Measurements from ENCODE around the gene CNTNAP3B. TPM values are rescaled to one million over a fixed set of nuclear protein-coding genes. Genes with fewer than 3 reads are reported as not detected.
"Not testable (repeated sequence)": the region's sequence is repeated elsewhere in the genome, so short reads cannot be mapped to it uniquely, and the experiment has no call there.

The CNTNAP3B gene
- total RNA-seq, 8 experiments from 2014 or later, result 0.61 to 37.5 (median 11.5) TPM

GRCh38 chr9:41929172-41929571, 200.1 kb downstream of the CNTNAP3B start:
- in situ Hi-C loops (cut with MboI; ENCODE audit: low pct_unique_long_range_greater_than_20kb in 2 of 9, low sequenced_read_pairs in 9 of 9, unreplicated experiment in 9 of 9), result not testable (repeated sequence)
- whole genome bisulfite sequencing, 10 experiments, result no CpG with 5 or more reads among the region's 6 CpGs

DNA sequence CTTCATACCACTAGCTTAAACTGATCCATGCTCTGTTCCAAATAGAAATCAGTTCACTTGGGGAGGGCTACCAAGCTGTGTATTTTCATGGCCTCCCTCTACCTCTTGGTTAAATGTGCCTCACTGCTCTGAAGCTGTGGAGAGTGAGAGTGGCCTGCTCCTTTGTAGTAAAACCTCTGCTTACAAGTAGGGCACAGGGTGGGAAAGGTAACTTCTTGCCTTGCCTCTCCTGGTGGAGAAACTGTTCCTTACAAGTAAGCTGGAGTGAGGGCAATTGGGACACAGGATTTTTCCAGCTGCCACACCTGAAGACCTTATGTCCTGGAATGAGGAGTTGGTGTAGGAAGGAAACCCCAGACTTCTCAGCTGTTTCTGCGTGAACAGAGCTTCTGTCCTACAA, 211.9 kb downstream of the CNTNAP3B start:
- WGBS, 10 experiments, result no CpG with 5 or more reads among the region's 1 CpG
- in situ Hi-C loops (cut with MboI; ENCODE audit: low pct_unique_long_range_greater_than_20kb in 2 of 9, low sequenced_read_pairs in 9 of 9, unreplicated experiment in 9 of 9); H3K27ac ChIP-seq; H3K4me1 ChIP-seq (replicated peaks in 1 of 2); H3K4me3 ChIP-seq; ATAC-seq (replicated peaks in 6 of 8): not testable (repeated sequence)

More at GRCh38 chr9:41929172-41929571, 200.1 kb downstream of the CNTNAP3B start:
- H3K4me1 ChIP-seq (replicated peaks in 1 of 2); ATAC-seq (replicated peaks in 6 of 8); H3K27ac ChIP-seq; H3K4me3 ChIP-seq: not testable (repeated sequence)

DNA sequence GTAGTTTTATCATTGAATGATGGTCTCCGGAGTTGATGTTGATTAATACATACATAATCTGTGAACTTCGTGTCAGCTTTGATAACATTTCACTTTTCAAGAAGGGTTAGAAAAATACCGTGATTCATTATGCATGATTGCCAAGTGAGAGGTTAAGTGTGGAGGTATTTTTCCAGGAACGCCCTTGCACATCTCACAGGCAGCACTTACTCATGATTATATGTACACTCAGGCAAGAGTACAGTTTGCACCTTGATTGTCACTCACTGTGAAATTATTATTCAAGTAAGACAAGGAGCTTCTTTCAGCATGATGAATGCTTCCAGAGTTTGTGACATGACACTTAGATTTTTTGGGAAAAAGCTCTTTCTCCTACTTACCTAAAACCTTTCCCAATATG, 223.7 kb downstream of the CNTNAP3B start:
- H3K4me3 ChIP-seq; H3K27ac ChIP-seq; H3K4me1 ChIP-seq (replicated peaks in 1 of 2); in situ Hi-C loops (cut with MboI; ENCODE audit: low pct_unique_long_range_greater_than_20kb in 2 of 9, low sequenced_read_pairs in 9 of 9, unreplicated experiment in 9 of 9): not testable (repeated sequence)
- ATAC-seq (replicated peaks in 6 of 8), result peak in 2 of 8 experiments; percentile 20 to 29
- no CpG with 5 or more reads among the region's 4 CpGs for WGBS, 10 experiments

- H3K4me3 ChIP-seq; H3K27ac ChIP-seq; H3K4me1 ChIP-seq (replicated peaks in 1 of 2); in situ Hi-C loops (cut with MboI; ENCODE audit: low pct_unique_long_range_greater_than_20kb in 2 of 9, low sequenced_read_pairs in 9 of 9, unreplicated experiment in 9 of 9): not testable (repeated sequence)
- WGBS, 10 experiments, result no CpG with 5 or more reads among the region's 6 CpGs
- ATAC-seq (replicated peaks in 6 of 8), result peak in 4 of 8 experiments; percentile 48 to 65 (median 56)
These were observed 226.5 kb downstream of the CNTNAP3B start for GRCh38 chr9:41902762-41903161.

DNA sequence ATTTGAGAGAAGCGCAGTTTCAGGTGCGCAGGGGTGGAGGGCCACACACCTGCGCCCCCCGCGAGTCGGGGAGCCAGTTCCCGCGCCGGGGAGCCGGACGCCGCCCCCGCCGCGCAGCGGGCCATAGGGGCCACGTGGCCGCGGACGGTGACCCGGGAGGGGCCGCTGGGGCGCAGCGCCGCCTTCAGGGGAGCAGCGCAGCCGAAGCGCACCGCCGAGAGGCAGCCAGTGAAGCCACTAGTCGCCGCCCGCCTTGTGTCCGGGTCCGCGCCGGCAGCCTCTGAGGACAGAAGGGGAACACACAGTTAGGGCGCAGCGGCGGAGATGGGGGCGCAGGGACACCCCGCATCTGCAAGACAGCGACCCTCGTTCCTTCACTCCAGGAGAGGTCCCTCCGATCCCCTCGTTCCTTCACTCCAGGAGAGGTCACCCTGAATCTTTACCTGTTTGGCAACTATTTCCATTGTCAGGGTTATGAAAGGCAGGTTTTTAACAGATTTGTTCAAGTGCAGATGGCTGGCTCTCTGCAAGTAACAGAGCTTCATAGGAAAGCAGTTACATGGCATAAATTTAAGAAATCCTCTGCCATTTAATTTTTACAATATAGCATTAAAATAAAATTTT, 230.4 kb downstream of the CNTNAP3B start:
- peak in 6 of 8 experiments; percentile 30 to 84 (median 70) for ATAC-seq (replicated peaks in 6 of 8)
- in situ Hi-C loops (cut with MboI; ENCODE audit: low pct_unique_long_range_greater_than_20kb in 2 of 9, low sequenced_read_pairs in 9 of 9, unreplicated experiment in 9 of 9); H3K4me3 ChIP-seq; H3K27ac ChIP-seq; H3K4me1 ChIP-seq (replicated peaks in 1 of 2): not testable (repeated sequence)
- no CpG with 5 or more reads among the region's 46 CpGs for WGBS, 10 experiments

GRCh38 chr9:41874557-41874956, 254.7 kb downstream of the CNTNAP3B start:
- ATAC-seq (replicated peaks in 6 of 8); H3K4me3 ChIP-seq; in situ Hi-C loops (cut with MboI; ENCODE audit: low pct_unique_long_range_greater_than_20kb in 2 of 9, low sequenced_read_pairs in 9 of 9, unreplicated experiment in 9 of 9); H3K4me1 ChIP-seq (replicated peaks in 1 of 2); H3K27ac ChIP-seq: not testable (repeated sequence)
- WGBS, 10 experiments, result no CpG with 5 or more reads among the region's 5 CpGs

DNA sequence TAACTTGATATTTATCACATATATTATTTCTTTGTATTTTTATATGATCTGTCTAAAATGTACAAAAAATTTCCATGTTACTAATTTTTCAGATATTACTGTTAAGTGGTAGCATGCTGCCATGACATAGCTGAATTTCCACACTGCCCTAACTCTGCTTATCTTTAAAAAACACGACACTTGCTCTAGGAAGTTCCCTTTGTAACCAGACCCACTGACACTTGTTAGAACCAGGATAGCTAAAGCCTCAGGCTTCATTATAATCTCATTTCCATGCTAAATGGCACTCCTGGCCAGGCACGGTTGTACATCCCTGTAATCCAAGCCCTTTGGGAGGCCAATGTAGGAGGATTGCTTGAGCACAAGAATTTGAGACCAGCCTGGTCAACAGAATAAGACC, 273.8 kb downstream of the CNTNAP3B start:
- H3K4me3 ChIP-seq; H3K27ac ChIP-seq; H3K4me1 ChIP-seq (replicated peaks in 1 of 2); ATAC-seq (replicated peaks in 6 of 8); in situ Hi-C loops (cut with MboI; ENCODE audit: low pct_unique_long_range_greater_than_20kb in 2 of 9, low sequenced_read_pairs in 9 of 9, unreplicated experiment in 9 of 9): not testable (repeated sequence)
- WGBS, 10 experiments, result no CpG with 5 or more reads among the region's 2 CpGs

DNA sequence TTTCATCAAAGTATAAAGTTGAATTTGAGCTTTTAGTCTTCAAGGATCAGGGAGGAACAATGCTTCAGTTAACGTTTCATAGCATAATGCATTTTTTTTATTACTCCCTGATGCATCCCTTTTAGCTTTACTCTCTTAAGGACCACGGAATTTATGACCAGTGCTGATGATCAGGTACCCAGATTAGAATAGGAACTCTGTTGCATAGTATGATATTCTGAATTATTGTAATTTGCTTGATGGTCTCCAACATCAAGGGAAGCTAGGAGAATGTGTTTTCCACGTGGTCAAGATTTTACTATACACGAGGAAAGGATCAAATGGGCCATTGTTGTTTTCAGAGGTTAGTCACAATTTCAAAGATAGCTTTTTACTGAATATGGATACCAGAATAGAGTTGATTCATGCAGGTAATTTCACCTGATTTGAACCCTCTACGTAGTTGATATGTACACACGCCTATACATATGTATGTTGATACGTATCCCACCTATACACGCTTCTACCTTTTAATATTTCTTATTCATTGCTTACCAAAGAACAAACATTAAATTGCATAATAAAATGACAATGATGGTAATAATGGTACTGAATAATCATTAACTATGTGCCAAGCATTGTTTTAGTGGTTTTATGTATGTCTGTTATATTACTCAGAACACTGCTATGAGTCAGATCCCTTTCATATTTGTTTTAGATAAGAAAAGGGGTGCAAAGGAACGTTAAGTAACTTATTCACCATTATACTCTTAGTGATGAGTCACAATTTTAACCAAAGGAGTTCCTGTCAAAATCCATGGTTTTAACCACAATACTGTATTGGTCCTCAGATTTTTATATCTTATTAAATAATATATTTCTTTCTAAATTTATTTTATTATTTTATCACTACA, 277.1 kb downstream of the CNTNAP3B start:
- peak in 1 of 8 experiments; percentile 54 for ATAC-seq (replicated peaks in 6 of 8)
- H3K4me3 ChIP-seq; in situ Hi-C loops (cut with MboI; ENCODE audit: low pct_unique_long_range_greater_than_20kb in 2 of 9, low sequenced_read_pairs in 9 of 9, unreplicated experiment in 9 of 9); H3K27ac ChIP-seq; H3K4me1 ChIP-seq (replicated peaks in 1 of 2): not testable (repeated sequence)
- WGBS, 10 experiments, result no CpG with 5 or more reads among the region's 9 CpGs

DNA sequence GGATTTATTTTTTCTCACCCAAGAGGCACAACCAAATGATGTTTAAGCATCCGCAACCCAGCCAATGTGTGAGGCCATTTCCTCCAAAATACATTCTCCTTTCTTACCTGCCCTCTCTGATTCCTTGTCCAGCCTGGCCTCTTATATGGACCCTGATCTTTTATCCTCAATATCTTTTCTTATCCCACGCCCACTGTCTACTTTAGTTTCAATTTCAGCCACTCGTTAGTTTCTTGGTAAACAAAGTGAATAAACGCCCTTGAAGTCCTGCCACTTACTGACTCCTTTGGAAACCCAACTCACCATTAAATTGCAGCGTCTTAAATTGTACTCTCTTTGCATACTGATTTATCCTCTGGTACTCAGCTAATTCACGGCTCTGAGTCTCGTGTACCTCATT, 281.4 kb downstream of the CNTNAP3B start:
- H3K4me3 ChIP-seq; ATAC-seq (replicated peaks in 6 of 8); in situ Hi-C loops (cut with MboI; ENCODE audit: low pct_unique_long_range_greater_than_20kb in 2 of 9, low sequenced_read_pairs in 9 of 9, unreplicated experiment in 9 of 9); H3K27ac ChIP-seq; H3K4me1 ChIP-seq (replicated peaks in 1 of 2): not testable (repeated sequence)
- no CpG with 5 or more reads among the region's 7 CpGs for WGBS, 10 experiments

Other genes starting within 250 kb of the CNTNAP3B start
- under 1 TPM in 3 of 8 experiments, not detected in 5; 0.29 to 0.45 (median 0.38) TPM for gene SPATA31A6, start 54.2 kb upstream of the CNTNAP3B start, total RNA-seq

Data from motor neuron (in vitro differentiated cells).